DND-41 (cell line): Measurements from ENCODE around the gene LAX1.
A peak's percentile ranks its signal among the peaks of the same experiment; 100 is the strongest.
"Not testable (repeated sequence)": the region's sequence is repeated elsewhere in the genome, so short reads cannot be mapped to it uniquely, and the experiment has no call there.

Source experiments
- ATAC-seq: fragments of 200-7000 bp; cut with Tn5 transposase; 3 replicates; pipeline ENCODE4 v1.9.1; 2021; ENCODE audit warnings: low read depth; ENCODE audit not compliant: insufficient read depth
- DNase-seq: peaks from one replicate; pipeline ENCODE4 v3.0.0-alpha.2; 2020
- H2AFZ ChIP-seq: 2 replicates; pipeline ENCODE4 v1.6.0; 2012; ENCODE audit warnings: low read depth, low read length
- H3K27ac ChIP-seq: 2 replicates; pipeline ENCODE4 v1.5.1; 2012; ENCODE audit warnings: low read length, inconsistent platforms
- H3K27me3 ChIP-seq: fragments of 200-600 bp; sonication (generic); 2 replicates; pipeline ENCODE4 v1.6.0; 2012; ENCODE audit warnings: low read length, mild to moderate bottlenecking, inconsistent platforms; ENCODE audit not compliant: insufficient read depth, poor library complexity
- H3K36me3 ChIP-seq: 2 replicates; pipeline ENCODE4 v1.5.1; 2012; ENCODE audit warnings: low read length, inconsistent platforms; ENCODE audit not compliant: insufficient read depth
- H3K4me1 ChIP-seq: 2 replicates; pipeline ENCODE4 v1.5.1; 2012; ENCODE audit warnings: mild to moderate bottlenecking, low read length; ENCODE audit not compliant: insufficient read depth
- H3K4me2 ChIP-seq: 2 replicates; pipeline ENCODE4 v1.6.0; 2012; ENCODE audit warnings: mild to moderate bottlenecking, moderate library complexity, low read length, inconsistent platforms; ENCODE audit not compliant: insufficient read depth
- H3K4me3 ChIP-seq, 2 experiments: fragments of 200-600 bp in 1 of 2; shearing (Covaris generic) in 1 of 2; 2 replicates each; pipeline ENCODE4 v1.5.1; 2012 to 2016; ENCODE audit warnings: inconsistent platforms in 2 of 2, low read length in 2 of 2, mild to moderate bottlenecking in 2 of 2, low read depth in 1 of 2, moderate library complexity in 1 of 2
- H3K79me2 ChIP-seq: 2 replicates; pipeline ENCODE4 v1.6.0; 2012; ENCODE audit warnings: low read length, inconsistent platforms; ENCODE audit not compliant: insufficient read depth
- H3K9ac ChIP-seq: 2 replicates; pipeline ENCODE4 v1.6.0; 2012; ENCODE audit warnings: low read depth, mild to moderate bottlenecking, inconsistent platforms, low read length, moderate library complexity
- H3K9me3 ChIP-seq: 2 replicates; pipeline ENCODE4 v1.5.1; 2012; ENCODE audit warnings: low read length, moderate library complexity, mild to moderate bottlenecking, inconsistent platforms; ENCODE audit not compliant: insufficient read depth, severe bottlenecking
- H4K20me1 ChIP-seq: 2 replicates; pipeline ENCODE4 v1.6.0; 2012; ENCODE audit warnings: low read length; ENCODE audit not compliant: insufficient read depth
- CTCF ChIP-seq: IDR thresholded peaks from 2 replicates; pipeline ENCODE4 v1.5.1; 2012; ENCODE audit warnings: borderline replicate concordance, low read length, moderate library complexity, mild to moderate bottlenecking; ENCODE audit not compliant: poor library complexity, severe bottlenecking; ENCODE audit errors: extremely low read depth
- EZH2 ChIP-seq: IDR thresholded peaks from 3 replicates; pipeline ENCODE4 v1.6.1; 2012; ENCODE audit warnings: borderline replicate concordance, low read depth, mild to moderate bottlenecking, moderate library complexity, low read length, inconsistent platforms; ENCODE audit not compliant: severe bottlenecking

LAX1 gene

GRCh38 chr1:203746281-203746680 lies 18.7 kb upstream of the LAX1 start:
- Histone ChIP-seq H3K4me1 (no peaks in the 10 kb centered on the region), H3K36me3 (peaks cover 21% of the 10 kb centered on the region), H3K9me3 (no peaks in the 10 kb centered on the region), H3K27ac (no peak overlapping the region), H2AFZ (no peak overlapping the region), H4K20me1 (no peaks in the 10 kb centered on the region), H3K4me3 (no peak overlapping the region), H3K9ac (no peak overlapping the region), H3K27me3 (no peaks in the 10 kb centered on the region), H3K79me2 (no peaks in the 10 kb centered on the region), H3K4me2 (no peak overlapping the region)
- DNase-seq: no peak
- TF ChIP-seq EZH2: no peak
- no peak for TF ChIP-seq CTCF
- ATAC-seq: no peak

GRCh38 chr1:203751051-203751450 lies 13.9 kb upstream of the LAX1 start:
- Histone ChIP-seq H3K4me3 (no peak overlapping the region), H2AFZ (no peak overlapping the region), H3K9me3 (no peaks in the 10 kb centered on the region), H3K4me2 (no peak overlapping the region), H3K4me1 (peaks cover 13% of the 10 kb centered on the region), H4K20me1 (no peaks in the 10 kb centered on the region), H3K79me2 (no peaks in the 10 kb centered on the region), H3K36me3 (no peaks in the 10 kb centered on the region), H3K27ac (no peak overlapping the region), H3K9ac (no peak overlapping the region), H3K27me3 (no peaks in the 10 kb centered on the region)
- ATAC-seq (no peak), DNase-seq (no peak)
- TF ChIP-seq EZH2 (no peak), CTCF (no peak)

- DNase-seq: not testable (repeated sequence)
These were observed 13.2 kb upstream of the LAX1 start for GRCh38 chr1:203751618-203752361.

GRCh38 chr1:203754455-203754864 lies 10.5 kb upstream of the LAX1 start:
- no peaks in the 10 kb centered on the region for H3K36me3 ChIP-seq
- H3K9me3 ChIP-seq: no peaks in the 10 kb centered on the region
- TF ChIP-seq EZH2 (no peak), CTCF (no peak)
- peak; percentile 48 for DNase-seq
- peak overlapping the region; percentile 24; the same call in 1 of the 2 replicates for H3K9ac ChIP-seq
- H4K20me1 ChIP-seq: no peaks in the 10 kb centered on the region
- H3K4me1 ChIP-seq: peaks cover 13% of the 10 kb centered on the region
- H3K4me2 ChIP-seq: no peak overlapping the region
- no peaks in the 10 kb centered on the region for H3K79me2 ChIP-seq
- no peaks in the 10 kb centered on the region for H3K27me3 ChIP-seq
- H3K27ac ChIP-seq: peak overlapping the region; percentile 58
- ATAC-seq: peak; percentile 79
- H2AFZ ChIP-seq: peak overlapping the region; percentile 75
- no peak overlapping the region for H3K4me3 ChIP-seq

More at GRCh38 chr1:203751618-203752361, 13.2 kb upstream of the LAX1 start:
- not testable (repeated sequence) for H3K27ac ChIP-seq, H3K9me3 ChIP-seq, H3K9ac ChIP-seq, H3K4me2 ChIP-seq, H2AFZ ChIP-seq, H3K4me3 ChIP-seq, H3K36me3 ChIP-seq, H3K27me3 ChIP-seq, H3K79me2 ChIP-seq, ATAC-seq, H4K20me1 ChIP-seq
- H3K4me1 ChIP-seq: peaks cover 13% of the 10 kb centered on the region
